ENCODE measurements around the gene CHST9.
"Not testable (repeated sequence)": the region's sequence is repeated elsewhere in the genome, so short reads cannot be mapped to it uniquely, and the experiment has no call there.

CHST9 gene

GRCh38 chr18:27185025-27185763 is at the start of gene CHST9:
CHST9 (minus strand) TSS chr18:27185308; CDS start chr18:27142809, 42,499 bp downstream.
- DNase-seq (ENCODE audit: low read depth) = no peak

GRCh38 chr18:27232355-27232754 is 47.2 kb upstream of the CHST9 start:
- DNase-seq (ENCODE audit: low read depth) = not testable (repeated sequence)

- DNase-seq (ENCODE audit: low read depth) = not testable (repeated sequence)
Measured at GRCh38 chr18:27231671-27232070, 46.6 kb upstream of the CHST9 start.

GRCh38 chr18:27231221-27231620 is 46.1 kb upstream of the CHST9 start:
- not testable (repeated sequence) for DNase-seq (ENCODE audit: low read depth)

- DNase-seq (ENCODE audit: low read depth) = no peak
Measured at GRCh38 chr18:27227721-27228120, 42.6 kb upstream of the CHST9 start.

GRCh38 chr18:27226556-27227075 is 41.5 kb upstream of the CHST9 start:
- no peak for DNase-seq (ENCODE audit: low read depth)

GRCh38 chr18:27225947-27226481 is 40.9 kb upstream of the CHST9 start:
- no peak for DNase-seq (ENCODE audit: low read depth)

- DNase-seq (ENCODE audit: low read depth) = no peak
Measured at GRCh38 chr18:27223526-27224291, 38.6 kb upstream of the CHST9 start.

- no peak for DNase-seq (ENCODE audit: low read depth)
Measured at GRCh38 chr18:27214831-27215230, 29.7 kb upstream of the CHST9 start.

- no peak for DNase-seq (ENCODE audit: low read depth)
Measured at GRCh38 chr18:27213123-27213717, 28.1 kb upstream of the CHST9 start.

GRCh38 chr18:27211569-27211968 is 26.5 kb upstream of the CHST9 start:
- no peak for DNase-seq (ENCODE audit: low read depth)

GRCh38 chr18:27206411-27206810 is 21.3 kb upstream of the CHST9 start:
- DNase-seq (ENCODE audit: low read depth) = no peak

- no peak for DNase-seq (ENCODE audit: low read depth)
Measured at GRCh38 chr18:27202741-27203140, 17.6 kb upstream of the CHST9 start.

- no peak for DNase-seq (ENCODE audit: low read depth)
Measured at GRCh38 chr18:27198036-27198435, 12.9 kb upstream of the CHST9 start.

GRCh38 chr18:27188309-27188708 is 3.2 kb upstream of the CHST9 start:
- DNase-seq (ENCODE audit: low read depth) = no peak

GRCh38 chr18:27185897-27186296 is 789 bp upstream of the CHST9 start:
- DNase-seq (ENCODE audit: low read depth) = no peak

GRCh38 chr18:27184115-27185024 is 738 bp downstream of the CHST9 start:
- no peak for DNase-seq (ENCODE audit: low read depth)

- DNase-seq (ENCODE audit: low read depth) = no peak
Measured at GRCh38 chr18:27181726-27182125, 3.4 kb downstream of the CHST9 start.

GRCh38 chr18:27178424-27178823 is 6.7 kb downstream of the CHST9 start:
- no peak for DNase-seq (ENCODE audit: low read depth)

GRCh38 chr18:27175914-27176313 is 9.2 kb downstream of the CHST9 start:
- no peak for DNase-seq (ENCODE audit: low read depth)

GRCh38 chr18:27175245-27175644 is 9.9 kb downstream of the CHST9 start:
- DNase-seq (ENCODE audit: low read depth) = no peak
